OCI-LY1 (cell line): ENCODE data around the gene CMIP.

ENCODE experiments used
- CTCF ChIP-seq: fragments of 200-600 bp; sonication (generic), shearing (Covaris generic); IDR thresholded peaks from 2 replicates; pipeline ENCODE4 v1.5.1; 2017; ENCODE audit warnings: mild to moderate bottlenecking, antibody characterized with exemption, low read length, moderate library complexity, mixed read lengths
- EZH2 ChIP-seq: fragments of 200-600 bp; sonication (generic), shearing (Covaris generic); IDR thresholded peaks from 2 replicates; pipeline ENCODE4 v1.8.0; 2017; ENCODE audit warnings: borderline replicate concordance, mixed run types, mild to moderate bottlenecking, antibody characterized with exemption, low read length, moderate library complexity, mixed read lengths

GRCh38 chr16:81666113-81666512 lies 221.5 kb downstream of the CMIP start:
- TF ChIP-seq CTCF (no peak), EZH2 (no peak)
